Neuronal stem cell (in vitro differentiated cells): Measurements from ENCODE around the gene CCNB2.
A peak's percentile ranks its signal among the peaks of the same experiment; 100 is the strongest.

ENCODE experiments used
- DNase-seq: peaks from one replicate; pipeline ENCODE4 v3.0.0-alpha.2; 2013; ENCODE audit warnings: low spot score
- H2AFZ ChIP-seq: one replicate; pipeline ENCODE4 v1.6.1; 2013; ENCODE audit warnings: mild to moderate bottlenecking, low read length, inconsistent platforms
- H2AK5ac ChIP-seq: 2 replicates; pipeline ENCODE4 v1.6.1; 2013; ENCODE audit warnings: low read depth, mild to moderate bottlenecking, inconsistent platforms, low read length, moderate library complexity, mixed read lengths
- H2BK120ac ChIP-seq: 2 replicates; pipeline ENCODE4 v1.6.1; 2013; ENCODE audit warnings: low read depth, mild to moderate bottlenecking, inconsistent platforms, low read length, moderate library complexity, mixed read lengths
- H2BK12ac ChIP-seq: one replicate; pipeline ENCODE4 v1.6.1; 2013; ENCODE audit warnings: low read length, inconsistent platforms
- H2BK15ac ChIP-seq: 2 replicates; pipeline ENCODE4 v1.6.1; 2013; ENCODE audit warnings: mild to moderate bottlenecking, low read length, inconsistent platforms, mixed read lengths
- H2BK5ac ChIP-seq: one replicate; pipeline ENCODE4 v1.6.1; 2013; ENCODE audit warnings: inconsistent platforms, mild to moderate bottlenecking, low read length, moderate library complexity
- H3K14ac ChIP-seq: one replicate; pipeline ENCODE4 v1.6.1; 2013; ENCODE audit warnings: low read length, inconsistent platforms
- H3K18ac ChIP-seq: 2 replicates; pipeline ENCODE4 v1.6.1; 2013; ENCODE audit warnings: low read length, inconsistent platforms
- H3K23ac ChIP-seq: 2 replicates; pipeline ENCODE4 v1.6.1; 2013; ENCODE audit warnings: low read depth, mild to moderate bottlenecking, mixed read lengths, low read length, inconsistent platforms; ENCODE audit not compliant: poor library complexity
- H3K27ac ChIP-seq: replicated peaks from 3 replicates; pipeline ENCODE4 v1.5.1; 2013; ENCODE audit warnings: low read length, inconsistent platforms
- H3K27me3 ChIP-seq, 3 experiments: 2 replicates each; pipeline ENCODE4 v1.6.1; 2013; ENCODE audit warnings: low read length in 3 of 3, mild to moderate bottlenecking in 2 of 3, inconsistent platforms in 1 of 3, low read depth in 1 of 3, mixed read lengths in 1 of 3, moderate library complexity in 1 of 3; ENCODE audit not compliant: control insufficient read depth in 3 of 3, insufficient read depth in 3 of 3
- H3K36me3 ChIP-seq, 2 donors: replicated peaks in 1 of 2; 2 replicates each; pipeline ENCODE4 v1.6.1; 2013; ENCODE audit warnings: low read length in 2 of 2; ENCODE audit not compliant: control insufficient read depth in 2 of 2, insufficient read depth in 2 of 2
- H3K4ac ChIP-seq: 2 replicates; pipeline ENCODE4 v1.6.1; 2013; ENCODE audit warnings: inconsistent platforms, mild to moderate bottlenecking, low read length, moderate library complexity
- H3K4me1 ChIP-seq, 2 donors: 1 replicate in 1 of 2; 2 replicates in 1 of 2; pipeline ENCODE4 v1.6.1; 2013; ENCODE audit warnings: low read length in 2 of 2, low read depth in 1 of 2; ENCODE audit not compliant: control insufficient read depth in 2 of 2, insufficient read depth in 1 of 2
- H3K4me2 ChIP-seq: one replicate; pipeline ENCODE4 v1.6.1; 2013; ENCODE audit warnings: mild to moderate bottlenecking, low read length, inconsistent platforms; ENCODE audit not compliant: insufficient read depth, poor library complexity, severe bottlenecking
- H3K4me3 ChIP-seq, 2 donors: 2 replicates each; pipeline ENCODE4 v1.5.1; 2013; ENCODE audit warnings: low read length in 2 of 2, mild to moderate bottlenecking in 2 of 2, inconsistent platforms in 1 of 2, moderate library complexity in 1 of 2
- H3K79me1 ChIP-seq: one replicate; pipeline ENCODE4 v1.6.1; 2013; ENCODE audit warnings: low read depth, mild to moderate bottlenecking, inconsistent platforms, low read length, moderate library complexity
- H3K9ac ChIP-seq: one replicate; pipeline ENCODE4 v1.6.1; 2013; ENCODE audit warnings: mild to moderate bottlenecking, low read depth, low read length, inconsistent platforms; ENCODE audit not compliant: poor library complexity
- H3K9me3 ChIP-seq, 2 donors: replicated peaks in 1 of 2; 2 replicates each; pipeline versions ENCODE3 to v1.6.1; 2013; ENCODE audit warnings: low read length in 2 of 2, mild to moderate bottlenecking in 2 of 2, inconsistent platforms in 1 of 2, low read depth in 1 of 2, mixed read lengths in 1 of 2, moderate library complexity in 1 of 2; ENCODE audit not compliant: control insufficient read depth in 2 of 2, insufficient read depth in 1 of 2
- H4K8ac ChIP-seq: one replicate; pipeline ENCODE4 v1.6.1; 2013; ENCODE audit warnings: low read depth, mild to moderate bottlenecking, inconsistent platforms, low read length, moderate library complexity
- H4K91ac ChIP-seq: one replicate; pipeline ENCODE4 v1.6.1; 2013; ENCODE audit warnings: low read length, low read depth, mild to moderate bottlenecking, inconsistent platforms; ENCODE audit not compliant: poor library complexity
- WGBS, 2 donors: extraction: QIAGEN DNeasy Blood & Tissue Kit; methylation state at CpG; one replicate each; pipeline ENCODE4 v1.1.7; 2013; ENCODE audit warnings: missing lambda C conversion rate in 2 of 2, mixed read lengths in 1 of 2; ENCODE audit not compliant: insufficient read length in 2 of 2, insufficient replicate concordance in 1 of 2; ENCODE audit errors: extremely low coverage in 2 of 2; 5-methylcytosine and 5-hydroxymethylcytosine counted together

CCNB2 gene

DNA sequence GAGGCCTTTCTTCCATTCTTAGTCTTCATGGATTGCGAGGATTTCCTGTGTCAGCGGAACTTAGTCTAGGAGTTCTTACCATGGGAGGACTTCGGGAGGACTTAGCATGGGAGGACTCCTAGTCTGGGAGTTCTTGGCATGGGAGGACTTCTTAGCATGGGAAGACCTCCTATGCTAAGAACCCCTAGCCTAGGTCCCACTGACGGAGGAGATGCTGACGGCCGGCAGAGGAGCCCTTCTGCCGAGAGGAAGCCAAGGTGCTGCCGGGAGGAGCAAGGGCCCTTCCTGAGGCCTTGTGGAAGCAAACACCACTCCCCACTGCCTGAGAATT is 66.1 kb downstream of the CCNB2 start:
- H3K9ac ChIP-seq, result no peak overlapping the region
- H3K4me3 ChIP-seq, result no peak overlapping the region
- H3K79me1 ChIP-seq, result no peaks in the 10 kb centered on the region
- H3K14ac ChIP-seq, result no peak overlapping the region
- H3K23ac ChIP-seq, result no peak overlapping the region
- H3K4me2 ChIP-seq, result no peak overlapping the region
- no peak overlapping the region for H3K18ac ChIP-seq
- WGBS, 2 donors, result no CpG with 5 or more reads among the region's 8 CpGs
- H2AK5ac ChIP-seq, result no peak overlapping the region
- no peak overlapping the region for H2BK15ac ChIP-seq
- H3K27me3 ChIP-seq, result no peaks in the 10 kb centered on the region
- no peak overlapping the region for H3K4ac ChIP-seq
- H3K27ac ChIP-seq, result no peak overlapping the region
- no peak for DNase-seq
- H4K91ac ChIP-seq, result no peak overlapping the region
- H3K9me3 ChIP-seq, result no peaks in the 10 kb centered on the region
- no peak overlapping the region for H2BK120ac ChIP-seq
- no peak overlapping the region for H2BK12ac ChIP-seq
- H3K36me3 ChIP-seq, result peaks cover 6 to 21% of the 10 kb centered on the region in 2 donors
- no peak overlapping the region for H2BK5ac ChIP-seq
- H2AFZ ChIP-seq, result no peak overlapping the region
- peaks cover 4% of the 10 kb centered on the region in 2 donors for H3K4me1 ChIP-seq
- H4K8ac ChIP-seq, result no peak overlapping the region

GRCh38 chr15:59172289-59172901 is 67.4 kb downstream of the CCNB2 start:
- H3K4me1 ChIP-seq, result peaks cover 4% of the 10 kb centered on the region in 2 donors
- H3K79me1 ChIP-seq, result no peaks in the 10 kb centered on the region
- no CpG with 5 or more reads among the region's 7 CpGs for WGBS, 2 donors

GRCh38 chr15:59173194-59173593 is 68.2 kb downstream of the CCNB2 start:
- Histone ChIP-seq H3K27me3 (no peaks in the 10 kb centered on the region), H4K91ac (no peak overlapping the region), H3K36me3 (peaks cover 6 to 21% of the 10 kb centered on the region in 2 donors), H3K4ac (no peak overlapping the region), H2BK5ac (no peak overlapping the region), H3K14ac (no peak overlapping the region), H3K79me1 (no peaks in the 10 kb centered on the region), H2AFZ (no peak overlapping the region), H3K4me3 (no peak overlapping the region), H3K27ac (no peak overlapping the region), H3K18ac (no peak overlapping the region), H3K4me2 (no peak overlapping the region), H2BK15ac (no peak overlapping the region), H2BK120ac (no peak overlapping the region), H4K8ac (no peak overlapping the region), H3K4me1 (peaks cover 4% of the 10 kb centered on the region in 2 donors), H3K9me3 (no peaks in the 10 kb centered on the region), H2BK12ac (no peak overlapping the region), H3K23ac (no peak overlapping the region), H2AK5ac (no peak overlapping the region), H3K9ac (no peak overlapping the region)
- DNase-seq, result no peak
- no CpG with 5 or more reads among the region's 5 CpGs for WGBS, 2 donors

More at GRCh38 chr15:59172289-59172901, 67.4 kb downstream of the CCNB2 start:
- H3K18ac ChIP-seq, result no peak overlapping the region
- no peak overlapping the region for H3K9ac ChIP-seq
- no peak for DNase-seq
- no peak overlapping the region for H2BK12ac ChIP-seq
- no peak overlapping the region for H2AK5ac ChIP-seq
- H2BK15ac ChIP-seq, result no peak overlapping the region
- no peak overlapping the region for H2AFZ ChIP-seq
- no peak overlapping the region for H3K4me3 ChIP-seq
- no peak overlapping the region for H3K4ac ChIP-seq
- H3K14ac ChIP-seq, result no peak overlapping the region
- H3K9me3 ChIP-seq, result no peaks in the 10 kb centered on the region
- no peak overlapping the region for H4K91ac ChIP-seq
- H4K8ac ChIP-seq, result no peak overlapping the region
- no peak overlapping the region for H2BK120ac ChIP-seq
- no peaks in the 10 kb centered on the region for H3K27me3 ChIP-seq
- peaks cover 6 to 21% of the 10 kb centered on the region in 2 donors for H3K36me3 ChIP-seq
- H3K23ac ChIP-seq, result no peak overlapping the region
- no peak overlapping the region for H3K4me2 ChIP-seq
- H2BK5ac ChIP-seq, result no peak overlapping the region
- H3K27ac ChIP-seq, result no peak overlapping the region

GRCh38 chr15:59174151-59174834 is 69.3 kb downstream of the CCNB2 start:
- peak overlapping the region; percentile 41 for H2AFZ ChIP-seq
- H3K79me1 ChIP-seq, result no peaks in the 10 kb centered on the region
- no CpG with 5 or more reads among the region's 12 CpGs for WGBS, 2 donors
- peaks cover 4% of the 10 kb centered on the region in 2 donors for H3K4me1 ChIP-seq
- H3K9me3 ChIP-seq, result no peaks in the 10 kb centered on the region
- no peak overlapping the region for H3K4me3 ChIP-seq
- H2BK5ac ChIP-seq, result no peak overlapping the region
- no peaks in the 10 kb centered on the region for H3K27me3 ChIP-seq
- no peak overlapping the region for H3K14ac ChIP-seq
- no peak overlapping the region for H3K23ac ChIP-seq
- DNase-seq, result no peak
- H3K27ac ChIP-seq, result no peak overlapping the region
- no peak overlapping the region for H3K4ac ChIP-seq
- H3K4me2 ChIP-seq, result no peak overlapping the region
- no peak overlapping the region for H4K91ac ChIP-seq
- H2BK120ac ChIP-seq, result no peak overlapping the region
- no peak overlapping the region for H2BK15ac ChIP-seq
- H2BK12ac ChIP-seq, result no peak overlapping the region
- H3K18ac ChIP-seq, result no peak overlapping the region
- H4K8ac ChIP-seq, result no peak overlapping the region
- no peak overlapping the region for H3K9ac ChIP-seq
- no peak overlapping the region for H2AK5ac ChIP-seq
- peaks cover 6 to 25% of the 10 kb centered on the region in 2 donors for H3K36me3 ChIP-seq
